ENCODE data around the gene KRTAP3-2. TPM values are rescaled to one million over a fixed set of nuclear protein-coding genes. Genes with fewer than 3 reads are reported as not detected.

Gene KRTAP3-2
- polyA plus RNA-seq, 1 donor from 2014 or later: not detected

- Histone ChIP-seq H3K9me3 (ENCODE audit: low read length) (no peaks in the 10 kb centered on the region), H3F3A (ENCODE audit: insufficient read depth, low read length, poor library complexity, severe bottlenecking) (no peaks in the 10 kb centered on the region)
Observed at GRCh38 chr17:40974366-40974765, 25.3 kb downstream of the KRTAP3-2 start.

GRCh38 chr17:40967582-40967981, 32.1 kb downstream of the KRTAP3-2 start:
- Histone ChIP-seq H3K27ac (ENCODE audit: low read length) (no peak overlapping the region), H3K4me3 (ENCODE audit: low read length) (no peak overlapping the region), H3K9me3 (ENCODE audit: low read length) (no peaks in the 10 kb centered on the region), H3K9me2 (ENCODE audit: insufficient read depth, low read length) (no peaks in the 10 kb centered on the region), H3K9ac (ENCODE audit: low read length) (no peak overlapping the region), H2AFZ (ENCODE audit: low read depth, low read length) (no peak overlapping the region), H3K27me3 (ENCODE audit: insufficient read depth, low read depth, low read length) (no peaks in the 10 kb centered on the region), H3K36me3 (ENCODE audit: insufficient read depth, low read length) (no peaks in the 10 kb centered on the region), H3K79me2 (replicated peaks; ENCODE audit: insufficient read depth, low read length) (no peaks in the 10 kb centered on the region), H3K4me2 (ENCODE audit: low read length) (no peak overlapping the region), H4K20me1 (ENCODE audit: insufficient read depth) (no peaks in the 10 kb centered on the region), H3F3A (ENCODE audit: insufficient read depth, low read length, poor library complexity, severe bottlenecking) (no peaks in the 10 kb centered on the region)
- TF ChIP-seq TAF1 (IDR thresholded peaks at IDR 0.05; ENCODE audit: low read depth) (no peak), REST (IDR thresholded peaks at IDR 0.05; ENCODE audit: borderline replicate concordance) (no peak), EZH2 (IDR thresholded peaks at IDR 0.05; ENCODE audit: borderline replicate concordance, insufficient read depth, low read length, poor library complexity, severe bottlenecking) (no peak), POLR2AphosphoS5 (IDR thresholded peaks at IDR 0.05) (no peak), RAD21 (conservative IDR thresholded peaks at IDR 0.05) (no peak), MXI1 (conservative IDR thresholded peaks at IDR 0.05; ENCODE audit: poor library complexity, severe bottlenecking) (no peak), SMC3 (conservative IDR thresholded peaks at IDR 0.05; ENCODE audit: poor library complexity) (no peak), CTCF (IDR thresholded peaks at IDR 0.05; ENCODE audit: poor library complexity, severe bottlenecking) (no peak), EP300 (conservative IDR thresholded peaks at IDR 0.05; ENCODE audit: poor library complexity, severe bottlenecking) (no peak)

More at GRCh38 chr17:40974366-40974765, 25.3 kb downstream of the KRTAP3-2 start:
- Histone ChIP-seq H2AFZ (ENCODE audit: low read depth, low read length) (no peak overlapping the region), H3K9ac (ENCODE audit: low read length) (no peak overlapping the region), H3K4me3 (ENCODE audit: low read length) (no peak overlapping the region), H3K9me2 (ENCODE audit: insufficient read depth, low read length) (no peaks in the 10 kb centered on the region), H4K20me1 (ENCODE audit: insufficient read depth) (no peaks in the 10 kb centered on the region), H3K79me2 (replicated peaks; ENCODE audit: insufficient read depth, low read length) (no peaks in the 10 kb centered on the region), H3K4me2 (ENCODE audit: low read length) (no peak overlapping the region), H3K27me3 (ENCODE audit: insufficient read depth, low read depth, low read length) (no peaks in the 10 kb centered on the region), H3K36me3 (ENCODE audit: insufficient read depth, low read length) (no peaks in the 10 kb centered on the region), H3K27ac (ENCODE audit: low read length) (no peak overlapping the region)
- TF ChIP-seq REST (IDR thresholded peaks at IDR 0.05; ENCODE audit: borderline replicate concordance) (no peak), EP300 (conservative IDR thresholded peaks at IDR 0.05; ENCODE audit: poor library complexity, severe bottlenecking) (no peak), EZH2 (IDR thresholded peaks at IDR 0.05; ENCODE audit: borderline replicate concordance, insufficient read depth, low read length, poor library complexity, severe bottlenecking) (no peak), MXI1 (conservative IDR thresholded peaks at IDR 0.05; ENCODE audit: poor library complexity, severe bottlenecking) (no peak), RAD21 (conservative IDR thresholded peaks at IDR 0.05) (no peak)
